GM13976 (cell line): Measurements from ENCODE around the gene ZNF526.
A peak's percentile ranks its signal among the peaks of the same experiment; 100 is the strongest.

ENCODE experiments used
- DNase-seq: peaks from one replicate; pipeline ENCODE4 v3.0.0; 2012; ENCODE audit warnings: low spot score
- CTCF ChIP-seq: IDR thresholded peaks from 2 replicates; pipeline ENCODE4 v1.5.1; 2012; ENCODE audit warnings: borderline replicate concordance, mild to moderate bottlenecking; ENCODE audit not compliant: insufficient read depth; ENCODE audit errors: extremely low read depth, missing control alignments, control extremely low read depth
- in situ Hi-C: fragments of 300-500 bp; cut with MboI; formaldehyde crosslinking; loops from one replicate; pipeline ENCODE4 v1.12.0; 2022; ENCODE audit warnings: low sequenced_read_pairs, mixed read lengths, inconsistent platforms; ENCODE audit not compliant: unreplicated experiment

ZNF526 gene

GRCh38 chr19:42267644-42268141 is 47.6 kb downstream of the ZNF526 start:
- DNase-seq = no peak
- in situ Hi-C loops = no loop called here

GRCh38 chr19:42268142-42268703 is 48.1 kb downstream of the ZNF526 start:
- in situ Hi-C loops = no loop called here
- peak; percentile 94 for DNase-seq
- TF ChIP-seq CTCF = no peak

More at GRCh38 chr19:42267644-42268141, 47.6 kb downstream of the ZNF526 start:
- no peak for TF ChIP-seq CTCF

- DNase-seq = peak; percentile 95
- in situ Hi-C loops = no loop called here
- no peak for TF ChIP-seq CTCF
Measured at GRCh38 chr19:42268704-42269477, 48.8 kb downstream of the ZNF526 start, which contains the start of gene CIC. Gene CIC (plus strand): TSS chr19:42269252. CDS start chr19:42271784, 2,532 bp downstream.

GRCh38 chr19:42269478-42270345 is 49.6 kb downstream of the ZNF526 start:
- DNase-seq = no peak
- no peak for TF ChIP-seq CTCF
- in situ Hi-C loops = no loop called here

- peak; percentile 68 for DNase-seq
- in situ Hi-C loops = no loop called here
- TF ChIP-seq CTCF = no peak
Measured at GRCh38 chr19:42270346-42271044, 50.4 kb downstream of the ZNF526 start.

- no peak for DNase-seq
- in situ Hi-C loops = no loop called here
- no peak for TF ChIP-seq CTCF
Measured at GRCh38 chr19:42271045-42271419, 50.9 kb downstream of the ZNF526 start.
